Gastrocnemius medialis (tissue), 4 donors: ENCODE data around the gene CHRNA4. TPM values are rescaled to one million over a fixed set of nuclear protein-coding genes. Genes with fewer than 3 reads are reported as not detected.

ENCODE experiments used
- ATAC-seq, 2 donors: fragments of 150-250 bp; one replicate each; pipeline ENCODE4 v1.9.1; 2016
- DNase-seq, 2 donors: peaks; one replicate each; pipeline ENCODE4 v3.0.0-alpha.2; 2019
- H3K27ac ChIP-seq, 4 donors: fragments of 200-600 bp; sonication (generic); 1 replicate in 1 of 4; 2 replicates in 3 of 4; pipeline ENCODE4 v1.5.1; 2016 to 2018; ENCODE audit warnings: mild to moderate bottlenecking in 2 of 4, moderate library complexity in 1 of 4
- H3K27me3 ChIP-seq, 3 donors: fragments of 200-600 bp; sonication (generic) in 2 of 3; 1 replicate in 1 of 3; 2 replicates in 2 of 3; pipeline versions ENCODE4 v1.5.1 to v1.6.0; 2016 to 2019; ENCODE audit warnings: mild to moderate bottlenecking in 1 of 3, moderate library complexity in 1 of 3
- H3K36me3 ChIP-seq, 2 donors: fragments of 200-600 bp; sonication (generic) in 1 of 2; one replicate each; pipeline ENCODE4 v1.5.1; 2017 to 2018
- H3K4me1 ChIP-seq, 2 donors: fragments of 200-600 bp; sonication (generic) in 1 of 2; one replicate each; pipeline ENCODE4 v1.5.1; 2016 to 2017; ENCODE audit warnings: mild to moderate bottlenecking in 2 of 2
- H3K4me3 ChIP-seq, 4 donors: fragments of 200-600 bp; sonication (generic) in 3 of 4; 1 replicate in 1 of 4; 2 replicates in 3 of 4; pipeline ENCODE4 v1.5.1; 2016 to 2019; ENCODE audit warnings: mild to moderate bottlenecking in 2 of 4
- H3K9me3 ChIP-seq, 3 donors: fragments of 200-600 bp; sonication (generic) in 2 of 3; 1 replicate in 1 of 3; 2 replicates in 2 of 3; pipeline ENCODE4 v1.5.1; 2016 to 2019
- CTCF ChIP-seq, 5 experiments: fragments of 450-650 bp in 3 of 5; fragments of 200-600 bp in 2 of 5; sonication (generic) in 2 of 5; IDR thresholded peaks in 4 of 5; conservative IDR thresholded peaks in 1 of 5; 1 replicate in 4 of 5; 2 replicates in 1 of 5; pipeline ENCODE4 v1.5.1; 2016 to 2019; ENCODE audit warnings: antibody characterized with exemption in 5 of 5, mild to moderate bottlenecking in 3 of 5, moderate library complexity in 3 of 5
- POLR2A ChIP-seq, 2 donors: fragments of 450-650 bp; IDR thresholded peaks; one replicate each; pipeline ENCODE4 v1.6.1; 2017; ENCODE audit warnings: antibody characterized with exemption in 2 of 2, mild to moderate bottlenecking in 2 of 2, moderate library complexity in 2 of 2
- in situ Hi-C, 4 donors: fragments of 200-750 bp; cut with MboI; loops; one replicate each; pipeline versions ENCODE4 v1.15.0 to v1.8.0; 2017; ENCODE audit warnings: low sequenced_read_pairs in 4 of 4
- intact Hi-C: fragments of 100-400 bp; cut with DNase I; formaldehyde crosslinking; loops from one replicate; pipeline ENCODE4 v1.15.1; 2023; ENCODE audit warnings: low total_unique reads
- total RNA-seq, 4 donors: library from RNA; depleted of rRNA; stranded (reverse); fragments of >200 nt; gene quantifications; one replicate each; pipeline versions ENCODE4 v1.1.0 to v1.2.3, GENCODE V29; 2016

The CHRNA4 gene
- total RNA-seq, 4 donors from 2014 or later = not detected

GRCh38 chr20:63387917-63388316, 26.8 kb upstream of the CHRNA4 start:
- intact Hi-C loops (no loop called here), in situ Hi-C loops (no loop called here)
- H3K27ac ChIP-seq = no peak overlapping the region
- TF ChIP-seq CTCF (IDR thresholded peaks at IDR 0.05 in 4 of 5, conservative IDR thresholded peaks at IDR 0.05 in 1 of 5) (no peak), POLR2A (IDR thresholded peaks at IDR 0.05) (no peak)
- DNase-seq (no peak), ATAC-seq (no peak)
- H3K4me1 ChIP-seq = no peaks in the 10 kb centered on the region
- no peaks in the 10 kb centered on the region for H3K36me3 ChIP-seq
- peaks cover 9 to 21% (median 13%) of the 10 kb centered on the region in 3 donors for H3K27me3 ChIP-seq
- no peak overlapping the region for H3K4me3 ChIP-seq
- peaks cover 0 to 2% (median 0%) of the 10 kb centered on the region in 3 donors for H3K9me3 ChIP-seq

GRCh38 chr20:63387393-63387792, 26.2 kb upstream of the CHRNA4 start:
- H3K4me3 ChIP-seq = no peak overlapping the region
- TF ChIP-seq CTCF (IDR thresholded peaks at IDR 0.05 in 4 of 5, conservative IDR thresholded peaks at IDR 0.05 in 1 of 5) (no peak), POLR2A (IDR thresholded peaks at IDR 0.05) (no peak)
- H3K36me3 ChIP-seq = no peaks in the 10 kb centered on the region
- no peak for DNase-seq
- peaks cover 0 to 2% (median 0%) of the 10 kb centered on the region in 3 donors for H3K9me3 ChIP-seq
- peaks cover 14 to 24% (median 19%) of the 10 kb centered on the region in 3 donors for H3K27me3 ChIP-seq
- intact Hi-C loops = no loop called here
- no peak for ATAC-seq
- H3K27ac ChIP-seq = no peak overlapping the region
- no peaks in the 10 kb centered on the region for H3K4me1 ChIP-seq
- in situ Hi-C loops = no loop called here

- no peak for DNase-seq
- in situ Hi-C loops (no loop called here), intact Hi-C loops (no loop called here)
- no peaks in the 10 kb centered on the region for H3K36me3 ChIP-seq
- TF ChIP-seq POLR2A (IDR thresholded peaks at IDR 0.05) = no peak
- TF ChIP-seq CTCF (IDR thresholded peaks at IDR 0.05 in 4 of 5, conservative IDR thresholded peaks at IDR 0.05 in 1 of 5) = no peak
- H3K4me1 ChIP-seq = no peaks in the 10 kb centered on the region
- ATAC-seq = no peak
- H3K9me3 ChIP-seq = peaks cover 0 to 2% (median 0%) of the 10 kb centered on the region in 3 donors
- no peak overlapping the region for H3K27ac ChIP-seq
- no peak overlapping the region for H3K4me3 ChIP-seq
- peaks cover 14 to 28% (median 22%) of the 10 kb centered on the region in 3 donors for H3K27me3 ChIP-seq
Measured at GRCh38 chr20:63386491-63386890, 25.3 kb upstream of the CHRNA4 start.

GRCh38 chr20:63385819-63386218, 24.7 kb upstream of the CHRNA4 start:
- Histone ChIP-seq H3K4me1 (no peaks in the 10 kb centered on the region), H3K36me3 (no peaks in the 10 kb centered on the region), H3K4me3 (no peak overlapping the region), H3K27ac (no peak overlapping the region), H3K27me3 (peaks cover 14 to 34% (median 20%) of the 10 kb centered on the region in 3 donors), H3K9me3 (peaks cover 0 to 2% (median 0%) of the 10 kb centered on the region in 3 donors)
- TF ChIP-seq POLR2A (IDR thresholded peaks at IDR 0.05) = no peak
- TF ChIP-seq CTCF (IDR thresholded peaks at IDR 0.05 in 4 of 5, conservative IDR thresholded peaks at IDR 0.05 in 1 of 5) = no peak
- intact Hi-C loops = no loop called here
- DNase-seq (no peak), ATAC-seq (no peak)
- in situ Hi-C loops = no loop called here

- DNase-seq (no peak), ATAC-seq (no peak)
- no peaks in the 10 kb centered on the region for H3K36me3 ChIP-seq
- no peaks in the 10 kb centered on the region for H3K4me1 ChIP-seq
- H3K4me3 ChIP-seq = no peak overlapping the region
- H3K27me3 ChIP-seq = peaks cover 14 to 37% (median 23%) of the 10 kb centered on the region in 3 donors
- in situ Hi-C loops (no loop called here), intact Hi-C loops (no loop called here)
- H3K9me3 ChIP-seq = peaks cover 0 to 2% (median 0%) of the 10 kb centered on the region in 3 donors
- H3K27ac ChIP-seq = no peak overlapping the region
- TF ChIP-seq POLR2A (IDR thresholded peaks at IDR 0.05) = no peak
- no peak for TF ChIP-seq CTCF (IDR thresholded peaks at IDR 0.05 in 4 of 5, conservative IDR thresholded peaks at IDR 0.05 in 1 of 5)
Measured at GRCh38 chr20:63384336-63384735, 23.2 kb upstream of the CHRNA4 start.
